GM12891 (cell line): Measurements from ENCODE around the gene TIGD3.

Experiments
- POLR2A ChIP-seq: IDR thresholded peaks from 2 replicates; pipeline ENCODE4 v1.6.1; 2011; ENCODE audit warnings: low read depth, low read length, control low read depth
- POLR2AphosphoS5 ChIP-seq: IDR thresholded peaks from 2 replicates; pipeline ENCODE4 v1.6.1; 2011; ENCODE audit warnings: low read depth, low read length, control low read depth
- POU2F2 ChIP-seq: IDR thresholded peaks from 2 replicates; pipeline ENCODE4 v1.6.1; 2011; ENCODE audit warnings: low read depth, mild to moderate bottlenecking, control low read depth, low read length, moderate library complexity
- TAF1 ChIP-seq: IDR thresholded peaks from 2 replicates; pipeline ENCODE4 v1.6.1; 2011; ENCODE audit warnings: low read depth, low read length, control low read depth

DNA sequence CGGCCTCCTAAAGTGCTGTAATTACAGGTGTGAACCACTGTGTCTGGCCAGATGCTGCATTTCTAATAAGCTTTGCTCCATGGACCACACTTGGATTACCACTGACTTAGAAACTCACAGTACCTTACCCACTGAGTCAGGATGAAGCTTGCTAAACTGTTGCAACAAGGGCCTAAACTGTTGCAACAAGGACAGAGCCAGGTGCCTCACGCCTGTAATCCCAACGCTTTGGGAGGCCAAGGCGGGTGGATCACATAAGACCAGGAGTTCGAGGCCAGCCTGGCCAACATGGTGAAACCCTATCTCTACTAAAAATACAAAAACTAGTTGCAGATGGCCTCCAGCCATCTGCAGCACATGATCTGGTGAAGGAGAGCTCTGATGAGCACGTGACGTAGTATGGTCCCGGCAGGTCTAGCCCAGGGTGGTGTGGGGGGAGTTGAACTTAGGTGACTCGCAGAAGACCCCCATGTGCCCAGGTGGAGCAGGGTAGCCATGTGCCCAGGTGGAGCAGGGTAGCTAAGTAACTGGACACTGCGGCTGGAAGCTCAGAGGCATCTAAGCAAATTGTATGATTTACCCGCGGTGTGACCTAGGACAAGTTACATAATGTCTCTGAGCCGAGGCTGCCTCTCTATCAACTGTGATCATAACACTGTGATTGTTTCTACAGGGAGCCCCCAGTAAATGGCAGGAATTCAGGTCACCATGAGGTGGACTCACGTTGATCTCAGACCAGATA is 19.5 kb downstream of the TIGD3 start:
- TF ChIP-seq TAF1 = no peak
- no peak for TF ChIP-seq POLR2A
- TF ChIP-seq POLR2AphosphoS5 = no peak
- TF ChIP-seq POU2F2 = no peak
